GM21381 (cell line): ENCODE results near the gene CRAT.
"Not testable (repeated sequence)": the region's sequence is repeated elsewhere in the genome, so short reads cannot be mapped to it uniquely, and the experiment has no call there.

Experiments
- ATAC-seq: cut with Tn5 transposase; IDR thresholded peaks from one replicate; pipeline ENCODE4 v1.9.1; 2021; ENCODE audit warnings: mild to moderate bottlenecking, moderate library complexity; ENCODE audit not compliant: unreplicated experiment

Gene CRAT

DNA sequence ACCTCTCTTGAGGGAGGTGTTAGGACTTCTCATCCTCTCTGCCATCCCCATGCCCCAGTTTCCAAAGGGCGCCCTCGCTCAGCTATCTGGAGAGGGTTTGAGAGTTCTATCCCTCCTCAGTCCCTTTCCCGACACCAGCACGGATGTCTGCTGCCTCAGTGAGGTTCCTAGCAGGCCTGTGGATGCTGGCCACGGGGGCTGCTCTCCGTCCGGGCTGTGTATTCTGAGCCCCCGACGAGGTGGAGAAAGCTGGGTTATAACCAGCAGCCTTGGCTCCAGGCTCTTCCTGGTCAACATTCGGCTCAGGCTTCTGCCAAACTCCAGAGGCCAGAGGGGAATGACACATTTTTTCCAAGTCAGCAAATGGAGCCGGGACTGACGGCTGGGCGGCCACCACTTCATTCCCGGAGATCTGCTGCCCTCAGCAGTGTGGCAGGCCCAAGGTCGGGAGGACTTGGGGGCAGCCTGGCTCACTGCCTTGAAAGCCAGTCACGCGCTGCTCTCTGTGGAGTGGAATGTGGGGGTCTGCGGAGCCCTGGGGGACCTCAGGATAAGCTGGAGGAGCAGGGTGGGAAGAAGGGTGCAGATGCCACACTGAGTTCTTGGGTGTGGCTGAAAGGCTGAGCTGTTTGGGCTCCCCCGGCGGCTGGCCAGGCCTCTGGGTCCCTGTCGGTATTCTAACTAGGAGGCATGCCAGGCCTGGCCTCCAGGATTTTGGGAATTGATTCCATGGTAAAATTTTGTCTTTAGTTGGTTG is 28.1 kb upstream of the CRAT start:
- ATAC-seq, result no peak

DNA sequence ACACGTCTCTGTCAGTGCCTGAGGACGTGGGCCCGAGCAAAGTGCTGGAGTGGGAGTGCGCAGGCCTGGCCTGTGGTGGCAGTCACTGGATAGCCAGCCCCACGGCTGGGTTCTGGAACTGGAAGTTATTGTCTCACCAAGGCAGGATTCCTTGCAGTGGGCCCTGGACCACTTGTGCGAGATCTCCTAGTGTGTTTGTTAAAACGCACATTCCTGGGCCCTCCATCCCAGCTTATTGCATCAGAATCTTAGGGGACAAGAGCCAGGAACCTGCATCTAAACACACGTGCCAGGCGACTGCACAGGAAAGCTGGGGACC is 27.5 kb upstream of the CRAT start:
- no peak for ATAC-seq

DNA sequence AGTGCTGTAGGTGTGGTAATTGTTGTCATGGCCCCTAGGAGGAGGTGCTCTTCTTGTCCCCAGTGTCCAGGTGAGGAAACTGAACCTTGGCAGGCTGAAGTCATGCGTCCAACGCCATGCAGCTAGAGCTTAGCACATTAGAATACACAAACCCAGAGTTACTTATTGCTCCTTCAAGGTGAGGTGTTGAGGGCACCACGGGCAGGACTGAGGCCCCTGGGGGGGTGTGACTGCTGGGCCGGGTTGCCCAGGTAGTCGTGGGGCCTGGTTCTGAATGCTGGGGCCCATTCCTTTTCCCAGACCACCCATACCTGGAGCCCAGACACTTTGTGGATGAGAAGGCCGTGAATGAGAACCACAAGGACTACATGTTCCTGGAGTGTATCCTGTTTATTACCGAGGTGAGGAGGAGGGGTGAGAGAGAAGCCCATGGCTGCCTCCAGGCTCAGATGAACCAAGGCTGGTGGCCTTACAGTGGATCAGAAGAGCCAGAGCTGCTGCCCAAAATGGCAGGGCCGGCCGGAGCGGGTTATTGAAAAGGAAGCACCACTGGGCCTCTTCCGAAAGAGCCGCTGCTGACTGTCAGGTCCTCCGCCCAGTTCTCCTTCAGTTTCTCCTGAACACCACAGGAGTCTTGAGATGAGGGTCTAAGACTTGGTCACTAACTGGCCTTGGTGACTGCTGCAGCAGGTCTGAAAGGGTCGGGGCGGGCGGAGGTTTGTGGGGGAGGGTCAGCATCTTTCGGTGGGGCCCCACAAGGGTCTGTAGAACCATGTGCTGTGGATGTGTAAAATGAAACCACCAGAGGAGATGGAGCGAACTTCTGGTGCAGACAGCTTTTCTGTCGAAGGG is 26.9 kb upstream of the CRAT start:
- ATAC-seq, result no peak

DNA sequence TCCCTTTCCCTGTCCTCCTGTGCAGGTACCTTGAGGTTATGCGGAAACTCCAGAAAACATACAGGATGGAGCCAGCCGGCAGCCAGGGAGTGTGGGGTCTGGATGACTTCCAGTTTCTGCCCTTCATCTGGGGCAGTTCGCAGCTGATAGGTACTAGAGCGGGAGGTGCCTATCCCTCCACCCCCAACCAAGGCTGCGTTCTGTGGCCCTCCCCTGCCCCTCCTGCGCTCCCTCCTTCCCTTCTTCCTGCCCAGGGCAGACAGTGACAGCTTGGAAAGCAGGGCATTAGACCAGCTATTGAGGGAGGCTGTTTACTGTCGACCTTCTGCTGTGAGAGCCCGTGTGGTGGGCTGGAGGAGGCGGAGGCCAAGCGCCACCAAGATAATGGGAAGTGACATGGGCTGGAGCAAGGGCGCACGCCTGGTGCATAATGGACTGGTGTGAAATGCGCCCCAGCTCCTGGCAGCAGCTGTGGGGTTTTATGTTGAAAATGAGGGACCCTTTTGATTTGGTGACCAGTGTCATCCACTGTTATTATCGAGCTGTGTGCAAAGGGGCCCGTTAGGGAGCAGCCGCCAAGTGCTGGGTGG is 25.9 kb upstream of the CRAT start:
- ATAC-seq, result no peak

DNA sequence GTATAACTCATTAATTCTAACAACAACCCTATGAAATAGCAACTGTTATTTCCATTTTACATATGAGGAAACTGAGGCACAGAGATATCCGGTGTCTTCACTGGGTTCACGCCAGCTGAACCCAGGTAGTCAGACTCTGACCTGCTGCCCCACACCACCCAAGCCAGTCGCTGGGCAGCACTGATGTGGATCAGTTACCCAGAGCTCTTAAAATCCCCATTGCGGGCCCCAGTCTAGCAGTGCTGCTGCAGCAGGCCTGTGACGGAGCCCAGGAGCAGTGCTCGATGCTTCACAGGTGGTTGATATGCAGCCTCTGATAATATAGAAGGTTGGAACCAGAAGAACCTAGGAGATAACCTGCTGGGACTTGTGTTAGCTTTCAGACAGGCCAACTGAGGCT is 24.9 kb upstream of the CRAT start:
- no peak for ATAC-seq

DNA sequence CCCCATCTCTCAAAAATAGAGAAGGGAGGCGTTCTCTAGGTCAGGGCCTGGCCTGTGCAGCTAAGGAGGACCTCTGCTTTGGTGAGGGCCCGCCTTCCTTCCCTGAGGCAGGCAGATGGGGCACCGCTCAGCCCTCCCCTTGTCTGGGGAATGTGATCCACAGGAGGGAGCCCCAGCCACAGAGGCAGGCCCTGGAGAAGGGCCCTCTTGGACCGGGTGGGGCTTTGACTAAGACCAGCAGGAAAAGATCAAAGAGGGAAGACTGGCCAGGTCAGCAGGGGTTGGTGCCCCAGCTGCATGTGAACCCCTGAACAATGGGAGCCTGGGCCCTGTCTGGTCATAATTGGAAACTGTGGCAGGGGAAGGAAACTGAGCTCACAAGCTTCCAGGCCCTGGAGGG is 22.5 kb upstream of the CRAT start:
- ATAC-seq, result no peak

DNA sequence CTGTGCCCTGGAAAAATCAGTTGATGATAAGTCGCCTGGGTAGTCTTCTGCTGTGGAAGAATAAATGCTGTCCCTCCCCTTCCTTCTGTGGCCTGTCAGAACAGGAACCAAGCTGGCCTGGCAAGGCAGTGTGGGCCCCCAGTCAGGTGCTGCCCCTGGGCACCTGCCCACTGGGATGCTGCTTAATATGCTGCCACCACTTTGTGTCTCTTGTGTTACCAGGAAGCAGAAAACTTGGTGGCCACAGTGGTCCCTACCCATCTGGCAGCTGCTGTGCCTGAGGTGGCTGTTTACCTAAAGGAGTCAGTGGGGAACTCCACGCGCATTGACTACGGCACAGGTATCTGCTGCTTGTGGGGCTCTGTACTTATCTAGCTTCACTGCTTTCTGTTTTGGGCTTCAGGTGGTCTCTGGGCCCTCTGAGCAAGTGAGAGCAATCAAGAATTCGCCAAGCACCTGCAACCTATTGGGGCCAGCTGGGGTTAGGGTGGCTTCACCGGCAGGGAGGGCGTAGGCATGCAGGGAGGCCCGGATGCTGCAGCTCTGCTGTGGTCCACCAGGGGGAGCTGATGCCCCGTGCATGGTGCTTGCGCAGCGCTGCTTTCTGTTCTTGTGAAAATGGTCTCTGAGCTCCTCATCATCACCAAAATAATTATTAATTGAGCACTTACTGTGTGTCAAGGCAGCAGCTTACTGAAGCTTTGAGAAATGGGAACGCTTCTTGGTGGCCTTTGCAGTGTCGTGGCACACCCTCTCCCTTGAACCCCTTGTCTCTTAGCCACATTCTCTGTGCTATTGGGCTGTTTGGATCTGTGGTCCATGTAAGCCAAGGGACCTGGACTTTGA is 20.9 kb upstream of the CRAT start:
- no peak for ATAC-seq

DNA sequence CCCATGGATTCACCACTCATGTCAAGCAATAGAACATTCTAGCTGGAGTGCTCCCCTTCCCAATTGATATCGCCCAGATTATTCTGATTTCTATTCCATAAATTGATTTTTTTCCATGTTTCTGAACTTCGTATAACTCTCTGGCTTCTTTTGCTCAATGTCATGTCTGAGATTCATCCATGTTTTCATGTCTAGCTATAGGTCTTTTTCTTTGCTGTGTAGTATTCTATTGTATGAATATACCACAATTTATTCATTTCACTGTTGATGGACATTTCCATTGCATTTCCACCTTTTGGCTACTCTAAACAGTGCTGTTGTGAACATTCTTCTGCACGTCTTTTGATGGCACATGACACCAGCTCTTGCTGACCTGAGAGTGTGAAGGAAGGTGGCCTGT is 20.2 kb upstream of the CRAT start:
- no peak for ATAC-seq

DNA sequence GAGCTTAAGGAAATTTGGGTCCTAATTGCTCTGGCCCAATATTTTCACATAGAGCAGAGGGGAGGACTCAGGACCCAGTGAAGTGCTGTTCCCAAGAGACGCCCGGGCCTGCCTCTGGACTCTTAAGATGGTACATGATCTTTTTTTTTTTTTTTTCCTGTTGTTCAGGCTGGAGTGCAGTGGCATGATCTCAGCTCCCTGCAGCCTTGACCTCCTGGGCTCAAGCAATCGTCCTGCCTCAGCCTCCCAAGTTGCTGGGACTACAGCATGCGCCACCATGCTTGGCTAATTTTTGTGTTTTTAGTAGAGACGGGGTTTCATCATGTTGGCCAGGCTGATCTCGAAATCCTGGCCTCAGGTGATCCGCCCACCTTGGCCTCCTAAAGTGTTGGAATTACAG is 19.7 kb upstream of the CRAT start:
- not testable (repeated sequence) for ATAC-seq

DNA sequence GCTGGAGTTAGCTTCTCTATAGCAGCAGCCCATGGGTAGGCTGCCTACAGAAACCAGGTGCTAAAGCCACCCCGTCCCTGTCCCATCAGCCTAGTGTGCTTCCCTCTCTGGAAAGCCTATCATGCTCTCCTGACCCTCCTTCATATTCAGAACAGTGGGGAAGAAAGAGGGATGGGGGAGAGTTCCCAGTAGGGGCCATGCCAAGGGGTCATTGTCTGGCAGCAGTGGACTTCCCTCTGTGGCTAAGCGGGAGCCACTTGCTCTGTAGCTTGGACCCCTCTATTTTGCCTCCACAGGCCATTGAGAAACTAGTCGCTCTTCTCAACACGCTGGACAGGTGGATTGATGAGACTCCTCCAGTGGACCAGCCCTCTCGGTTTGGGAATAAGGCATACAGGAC is 18.1 kb upstream of the CRAT start:
- no peak for ATAC-seq

DNA sequence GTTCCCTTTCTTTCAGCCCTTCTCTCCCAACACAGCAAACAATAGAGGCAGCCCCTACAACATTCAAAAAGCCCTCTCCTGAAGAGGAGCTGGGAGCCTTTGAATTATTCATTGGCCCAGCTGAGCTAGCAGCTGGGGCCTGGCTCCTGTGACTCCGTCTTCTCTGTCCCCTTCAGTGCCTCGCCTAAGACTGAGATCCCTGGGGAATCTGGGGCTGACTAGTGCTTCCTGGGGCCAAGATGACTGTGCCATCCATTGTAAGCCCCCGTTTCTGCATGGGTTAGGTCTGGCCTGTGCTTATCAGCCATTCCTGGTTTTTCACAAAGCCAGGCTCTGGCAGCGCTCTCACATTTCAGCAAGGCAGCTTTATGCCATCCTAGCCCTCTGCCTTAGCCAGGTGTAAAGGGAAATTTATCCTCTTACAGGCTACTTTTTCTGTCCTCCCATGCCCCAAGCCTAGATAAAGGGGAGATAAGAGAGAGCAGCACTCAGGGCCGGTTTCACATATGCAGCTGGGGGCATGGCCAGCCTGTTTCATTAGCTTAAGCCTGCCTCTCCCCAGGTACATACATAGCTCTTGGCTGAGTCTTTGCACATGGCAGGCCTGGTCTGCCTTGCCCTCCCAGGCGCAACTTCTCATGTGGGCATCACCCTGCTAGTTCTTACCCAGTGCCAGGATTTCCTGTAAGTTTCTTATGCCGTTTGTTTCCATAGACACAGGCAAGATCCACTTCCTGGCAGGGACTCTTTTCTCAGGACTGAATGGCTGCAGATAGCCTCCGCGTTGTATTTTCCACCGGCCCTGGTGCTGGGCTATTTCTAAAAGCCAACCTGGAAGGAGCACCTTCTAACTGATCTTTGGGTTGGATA is 16.4 kb upstream of the CRAT start:
- ATAC-seq, result no peak

DNA sequence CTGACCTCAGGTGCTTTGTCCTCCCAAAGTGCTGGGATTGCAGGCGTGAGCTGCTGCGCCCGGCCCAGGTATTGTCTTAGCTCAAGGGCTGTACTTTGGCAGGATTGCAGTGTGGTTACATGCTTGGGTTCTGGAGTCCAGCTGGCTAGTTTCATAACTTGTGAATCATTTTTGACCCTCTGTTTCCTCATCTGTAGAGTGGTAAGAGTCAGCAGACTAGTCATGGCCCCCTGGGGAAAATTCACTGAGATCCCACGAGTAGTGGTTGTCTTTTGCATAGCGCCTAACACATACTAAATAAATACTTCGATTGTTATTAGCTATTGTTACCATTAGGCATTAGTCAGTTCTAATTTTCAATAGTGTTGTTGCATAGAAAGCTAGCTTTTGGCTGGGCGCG is 14.9 kb upstream of the CRAT start:
- ATAC-seq, result no peak

DNA sequence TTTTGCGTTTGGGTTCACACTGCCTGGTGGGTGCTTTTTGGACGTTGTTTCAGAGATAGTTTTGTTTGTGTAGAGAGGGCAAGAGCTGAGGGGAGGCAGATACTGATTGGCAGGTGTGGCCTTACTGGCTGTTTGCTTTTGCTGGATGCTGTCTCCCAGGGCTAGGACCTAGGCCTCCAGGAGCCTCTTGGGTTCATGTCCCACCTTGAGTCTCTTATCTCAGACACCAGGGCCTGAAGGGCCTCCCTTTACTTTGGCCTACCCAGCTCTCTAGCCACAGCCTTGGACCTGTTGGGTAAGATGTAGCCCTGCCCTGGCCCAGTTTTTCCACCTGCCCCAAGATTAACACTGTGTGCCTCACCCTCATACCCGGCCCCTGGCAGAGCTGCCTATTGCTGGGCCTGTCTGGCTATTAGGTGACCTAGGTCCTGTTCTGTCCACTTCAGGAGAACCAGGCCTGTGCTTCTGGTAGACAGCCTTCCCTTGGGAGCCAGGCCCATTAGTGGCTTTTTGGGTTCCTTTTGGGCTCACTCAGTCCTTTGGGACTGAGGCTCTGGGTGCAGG is 14.0 kb upstream of the CRAT start:
- no peak for ATAC-seq

DNA sequence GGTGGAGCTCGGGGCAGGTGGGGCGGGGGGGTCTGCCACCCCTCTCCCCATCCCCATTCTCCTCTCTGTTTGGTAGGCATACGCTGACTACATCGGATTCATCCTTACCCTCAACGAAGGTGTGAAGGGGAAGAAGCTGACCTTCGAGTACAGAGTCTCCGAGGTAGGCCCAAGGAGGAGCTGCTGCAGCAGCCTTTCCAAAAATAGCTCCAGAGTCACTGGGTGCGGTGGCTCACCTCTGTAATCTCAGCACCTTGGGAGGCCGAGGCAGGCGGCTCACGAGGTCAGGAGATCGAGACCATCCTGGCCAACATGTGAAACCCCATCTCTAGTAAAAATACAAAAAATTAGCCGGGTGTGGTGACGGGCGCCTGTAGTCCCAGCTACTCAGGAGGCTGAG is 12.4 kb upstream of the CRAT start:
- not testable (repeated sequence) for ATAC-seq

DNA sequence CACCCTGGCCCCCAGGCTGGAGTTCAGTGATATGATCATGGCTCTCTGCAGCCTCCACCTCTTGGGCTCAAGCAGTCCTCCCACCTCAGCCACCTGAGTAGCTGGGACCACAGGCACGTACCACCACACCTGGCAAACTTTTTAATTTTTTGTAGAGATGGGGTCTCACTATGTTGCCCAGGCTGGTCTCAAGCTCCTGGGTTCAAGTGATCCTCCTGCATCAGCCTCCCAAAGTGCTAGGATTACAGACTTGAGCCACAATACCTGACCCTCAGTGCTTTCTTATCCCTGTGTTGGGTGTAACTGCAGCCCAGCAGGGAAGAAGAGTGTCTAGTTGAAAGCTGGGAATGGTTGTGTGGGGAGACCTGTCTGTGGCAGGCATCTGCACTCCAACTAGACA is 11.5 kb upstream of the CRAT start:
- ATAC-seq, result no peak

DNA sequence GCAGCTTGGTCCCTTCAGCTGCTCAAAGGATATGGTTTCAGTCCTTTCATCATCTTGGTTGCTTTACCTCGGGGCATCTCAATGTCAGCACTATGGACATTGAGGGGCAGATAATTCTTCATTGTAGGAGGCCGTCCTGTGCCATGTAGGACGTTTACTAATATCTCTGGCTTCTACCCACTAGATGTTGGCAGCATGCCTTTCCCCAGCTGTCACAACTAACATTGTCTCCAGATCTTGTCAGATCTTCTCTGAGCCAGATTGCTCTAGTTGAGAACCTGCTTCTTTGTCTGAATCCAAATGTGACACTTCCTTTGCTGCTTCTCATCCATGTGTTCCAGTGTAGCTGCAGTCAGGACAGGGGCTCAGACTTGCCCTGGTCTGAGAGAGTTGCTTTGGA is 10.9 kb upstream of the CRAT start:
- no peak for ATAC-seq

DNA sequence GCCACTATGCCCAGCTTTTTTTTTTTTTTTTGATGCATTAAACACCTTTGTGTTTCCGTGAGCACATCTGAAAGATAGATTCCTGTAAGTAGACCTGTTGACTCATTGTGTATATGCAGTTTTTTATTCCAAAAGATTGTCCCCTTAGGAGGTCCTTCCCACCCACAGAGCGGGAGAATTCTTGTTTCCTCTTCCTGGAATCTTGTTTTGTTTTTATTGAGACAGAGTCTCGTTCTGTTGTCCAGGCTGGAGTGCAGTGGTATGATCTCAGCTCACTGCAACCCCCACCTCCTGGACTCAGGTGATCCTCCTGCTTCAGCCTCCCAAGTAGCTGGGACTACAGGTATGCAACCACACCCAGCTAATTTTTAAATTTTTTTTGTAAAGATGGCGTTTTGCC is 8.2 kb upstream of the CRAT start:
- ATAC-seq, result no peak

DNA sequence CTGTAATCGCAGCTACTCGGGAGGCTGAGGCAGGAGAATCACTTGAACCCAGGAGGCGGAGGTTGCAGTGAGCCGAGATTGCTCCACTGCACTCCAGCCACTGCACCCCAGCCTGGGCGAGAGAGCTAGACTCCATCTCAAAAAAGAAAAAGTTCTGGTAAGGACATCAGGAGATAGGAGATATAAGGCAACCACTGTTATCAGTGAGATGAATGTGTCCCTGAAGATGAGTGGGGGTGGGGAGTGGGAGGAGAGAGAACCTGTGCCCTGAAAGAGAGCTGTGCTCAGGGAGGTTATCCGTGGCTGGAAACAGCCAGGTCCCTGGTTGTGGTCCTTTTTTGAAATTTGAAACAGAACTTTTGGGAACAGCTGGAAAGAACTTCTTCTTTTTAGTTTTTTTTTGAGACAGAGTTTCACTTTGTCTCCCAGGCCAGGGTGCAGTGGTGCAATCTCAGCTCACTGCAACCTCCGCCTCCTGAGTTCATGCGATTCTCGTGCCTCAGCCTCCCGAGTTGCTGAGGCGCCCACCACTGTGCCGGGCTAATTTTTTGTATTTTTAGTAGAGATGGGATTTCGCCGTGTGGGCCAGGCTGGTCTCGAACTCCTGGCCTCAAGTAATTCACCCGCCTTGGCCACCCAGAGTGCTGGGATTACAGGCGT is 3.2 kb upstream of the CRAT start:
- no peak for ATAC-seq

DNA sequence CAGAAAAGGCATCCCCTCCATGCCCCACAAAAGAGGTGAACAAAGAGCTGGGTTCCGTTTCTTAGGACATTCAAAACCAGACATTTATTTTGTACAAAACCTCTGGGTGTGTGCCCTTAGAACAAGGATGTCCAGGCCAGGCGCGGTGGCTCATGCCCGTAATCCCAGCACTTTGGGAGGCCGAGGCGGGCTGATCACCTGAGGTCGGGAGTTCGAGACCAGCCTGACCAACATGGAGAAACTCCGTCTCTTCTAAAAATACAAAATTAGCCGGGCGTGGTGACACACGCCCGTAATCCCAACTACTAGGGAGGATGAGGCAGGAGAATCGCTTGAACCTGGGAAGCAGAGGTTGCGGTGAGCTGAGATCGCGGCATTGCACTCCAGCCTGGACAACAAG is 1.9 kb upstream of the CRAT start:
- not testable (repeated sequence) for ATAC-seq
